Muscle layer of duodenum (tissue), 2 donors: Measurements from ENCODE around the gene MYB.

Source experiments
- H3K27ac ChIP-seq: one replicate; pipeline ENCODE4 v1.7.0; 2013; ENCODE audit warnings: mild to moderate bottlenecking, low read length
- H3K27me3 ChIP-seq: one replicate; pipeline ENCODE4 v1.7.0; 2013; ENCODE audit warnings: low read depth, mild to moderate bottlenecking, control low read depth, low read length
- H3K36me3 ChIP-seq, 2 donors: one replicate each; pipeline ENCODE4 v1.7.0; 2013; ENCODE audit warnings: low read length in 2 of 2, control low read depth in 1 of 2, mild to moderate bottlenecking in 1 of 2; ENCODE audit not compliant: insufficient read depth in 2 of 2, control insufficient read depth in 1 of 2
- H3K4me1 ChIP-seq, 2 donors: one replicate each; pipeline ENCODE4 v1.7.0; 2013; ENCODE audit warnings: low read length in 2 of 2, mild to moderate bottlenecking in 2 of 2, control low read depth in 1 of 2, moderate library complexity in 1 of 2; ENCODE audit not compliant: insufficient read depth in 2 of 2, control insufficient read depth in 1 of 2
- H3K4me3 ChIP-seq, 2 donors: one replicate each; pipeline ENCODE4 v1.7.0; 2013; ENCODE audit warnings: low read length in 2 of 2, low read depth in 1 of 2, mild to moderate bottlenecking in 1 of 2
- H3K9me3 ChIP-seq, 2 donors: one replicate each; pipeline ENCODE4 v1.7.0; 2013; ENCODE audit warnings: low read length in 2 of 2, control low read depth in 1 of 2, mild to moderate bottlenecking in 1 of 2; ENCODE audit not compliant: control insufficient read depth in 1 of 2
- donor health status: healthy.

MYB gene

GRCh38 chr6:135226537-135226936 is 45.4 kb downstream of the MYB start:
- Histone ChIP-seq H3K9me3 (no peaks in the 10 kb centered on the region), H3K4me3 (no peak overlapping the region), H3K4me1 (no peaks in the 10 kb centered on the region), H3K27ac (no peak overlapping the region), H3K36me3 (no peaks in the 10 kb centered on the region), H3K27me3 (no peaks in the 10 kb centered on the region)

DNA sequence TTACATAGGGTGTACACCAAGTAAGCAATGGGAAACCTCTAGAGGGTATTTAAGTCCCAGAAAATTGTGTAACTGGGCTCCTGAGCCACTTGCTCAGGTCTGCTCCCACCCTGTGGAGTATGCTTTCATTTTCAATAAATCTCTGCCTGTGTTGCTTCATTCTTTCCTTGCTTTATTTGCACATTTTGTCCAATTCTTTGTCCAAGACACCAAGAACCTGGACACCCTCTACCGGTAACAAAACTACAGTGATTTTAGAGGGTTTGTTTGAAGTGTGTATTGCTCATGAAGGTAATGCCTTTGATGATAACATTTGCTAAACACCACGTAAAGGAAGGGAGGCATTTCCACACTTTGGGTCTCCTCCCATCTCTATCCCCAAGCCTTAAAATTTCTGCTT is 46.2 kb downstream of the MYB start:
- Histone ChIP-seq H3K4me3 (no peak overlapping the region), H3K36me3 (no peaks in the 10 kb centered on the region), H3K9me3 (no peaks in the 10 kb centered on the region), H3K27me3 (no peaks in the 10 kb centered on the region), H3K27ac (no peak overlapping the region), H3K4me1 (no peaks in the 10 kb centered on the region)

GRCh38 chr6:135227758-135228157 is 46.6 kb downstream of the MYB start:
- Histone ChIP-seq H3K27ac (no peak overlapping the region), H3K36me3 (no peaks in the 10 kb centered on the region), H3K9me3 (no peaks in the 10 kb centered on the region), H3K4me1 (no peaks in the 10 kb centered on the region), H3K27me3 (no peaks in the 10 kb centered on the region), H3K4me3 (no peak overlapping the region)

GRCh38 chr6:135228486-135228885 is 47.4 kb downstream of the MYB start:
- Histone ChIP-seq H3K4me1 (no peaks in the 10 kb centered on the region), H3K27me3 (no peaks in the 10 kb centered on the region), H3K9me3 (no peaks in the 10 kb centered on the region), H3K27ac (no peak overlapping the region), H3K36me3 (no peaks in the 10 kb centered on the region), H3K4me3 (no peak overlapping the region)

DNA sequence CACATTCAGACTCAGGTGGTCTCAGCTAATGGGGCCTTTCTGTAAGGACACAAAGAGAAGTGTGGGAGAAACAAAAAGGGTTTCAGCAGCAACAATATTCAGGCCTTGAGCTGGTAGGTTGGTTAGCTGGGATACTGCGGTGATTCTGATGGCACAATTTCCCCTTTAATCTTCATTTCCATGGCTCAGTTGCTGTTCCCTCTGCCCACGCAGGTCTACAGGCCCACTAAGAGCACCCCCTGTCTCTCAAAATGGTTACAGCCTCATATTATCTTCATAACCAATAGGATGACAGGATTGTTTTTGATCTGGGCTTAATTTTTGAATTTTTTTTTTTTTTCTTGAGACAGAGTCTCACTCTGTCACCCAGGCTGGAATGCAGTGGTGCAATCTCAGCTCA is 48.9 kb downstream of the MYB start:
- no peaks in the 10 kb centered on the region for H3K36me3 ChIP-seq
- no peaks in the 10 kb centered on the region for H3K4me1 ChIP-seq
- H3K27me3 ChIP-seq: no peaks in the 10 kb centered on the region
- no peaks in the 10 kb centered on the region for H3K9me3 ChIP-seq
- H3K27ac ChIP-seq: no peak overlapping the region
- H3K4me3 ChIP-seq: no peak overlapping the region

GRCh38 chr6:135230711-135231468 is 49.8 kb downstream of the MYB start:
- H3K27ac ChIP-seq: no peak overlapping the region

GRCh38 chr6:135231469-135231844 is 50.3 kb downstream of the MYB start:
- Histone ChIP-seq H3K36me3 (no peaks in the 10 kb centered on the region), H3K27me3 (no peaks in the 10 kb centered on the region), H3K4me1 (no peaks in the 10 kb centered on the region), H3K27ac (no peak overlapping the region), H3K9me3 (no peaks in the 10 kb centered on the region), H3K4me3 (no peak overlapping the region)

More at GRCh38 chr6:135230711-135231468, 49.8 kb downstream of the MYB start:
- Histone ChIP-seq H3K4me3 (no peak overlapping the region), H3K36me3 (no peaks in the 10 kb centered on the region), H3K27me3 (no peaks in the 10 kb centered on the region), H3K4me1 (no peaks in the 10 kb centered on the region), H3K9me3 (no peaks in the 10 kb centered on the region)

DNA sequence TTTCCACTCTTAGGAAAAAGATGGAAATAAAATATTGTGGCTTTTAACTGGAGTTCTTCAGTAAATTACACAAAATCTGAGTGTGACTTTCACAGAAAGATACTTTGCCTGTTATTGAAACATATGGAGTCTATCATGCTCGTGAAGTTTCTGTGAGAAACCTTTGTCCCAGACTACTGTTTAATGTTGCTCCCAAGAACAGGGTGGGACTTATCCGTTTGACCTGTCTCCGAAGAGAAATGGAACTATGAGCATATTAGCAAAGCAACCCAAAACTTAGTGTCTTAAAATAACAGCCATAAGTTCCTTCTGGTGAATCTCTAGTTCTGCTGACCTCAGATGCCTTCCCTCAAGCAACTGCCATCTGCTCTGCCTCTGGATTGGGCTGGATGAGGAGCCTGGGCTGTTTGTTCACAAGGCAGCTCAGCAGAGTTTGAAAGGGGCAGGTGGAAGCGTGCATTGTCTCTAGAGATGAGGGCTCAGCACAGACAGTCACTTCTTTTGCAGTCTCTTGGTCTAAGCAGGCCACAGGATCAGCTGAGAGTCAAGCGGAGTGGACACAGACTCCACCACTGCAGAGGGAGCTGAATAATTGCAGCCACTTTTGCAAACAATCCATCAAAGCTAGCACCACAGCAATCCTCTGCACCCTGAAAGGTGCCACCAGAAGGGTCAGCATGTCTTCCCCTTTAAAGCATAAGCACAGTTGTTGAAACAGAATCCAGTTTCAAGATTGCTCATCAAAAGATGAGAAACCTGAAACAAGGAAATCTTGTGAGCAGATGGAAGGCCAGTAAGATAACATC is 52.8 kb downstream of the MYB start:
- no peaks in the 10 kb centered on the region for H3K36me3 ChIP-seq
- no peaks in the 10 kb centered on the region for H3K27me3 ChIP-seq
- no peak overlapping the region for H3K27ac ChIP-seq
- no peak overlapping the region for H3K4me3 ChIP-seq
- no peaks in the 10 kb centered on the region for H3K9me3 ChIP-seq
- no peaks in the 10 kb centered on the region for H3K4me1 ChIP-seq

DNA sequence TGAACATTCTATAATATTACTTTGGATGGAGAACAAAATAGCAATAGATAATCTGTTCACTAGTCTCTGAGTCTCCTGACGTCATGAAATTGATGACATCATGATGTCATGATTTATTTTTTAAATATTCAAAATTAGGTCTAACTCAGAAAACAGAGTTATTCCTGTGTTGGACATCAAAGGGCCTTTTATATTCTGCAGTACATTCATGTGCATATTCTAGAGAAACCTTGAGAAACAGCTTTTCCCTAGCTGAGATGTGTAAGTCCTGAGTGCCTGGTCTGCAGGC is 53.3 kb downstream of the MYB start:
- H3K27ac ChIP-seq: no peak overlapping the region
- no peak overlapping the region for H3K4me3 ChIP-seq
- H3K4me1 ChIP-seq: no peaks in the 10 kb centered on the region
- H3K27me3 ChIP-seq: no peaks in the 10 kb centered on the region
- no peaks in the 10 kb centered on the region for H3K9me3 ChIP-seq
- no peaks in the 10 kb centered on the region for H3K36me3 ChIP-seq

- Histone ChIP-seq H3K36me3 (no peaks in the 10 kb centered on the region), H3K27ac (no peak overlapping the region), H3K9me3 (no peaks in the 10 kb centered on the region), H3K4me3 (no peak overlapping the region), H3K4me1 (no peaks in the 10 kb centered on the region), H3K27me3 (no peaks in the 10 kb centered on the region)
Measured at GRCh38 chr6:135235716-135236115, 54.6 kb downstream of the MYB start.

GRCh38 chr6:135236319-135236718 is 55.2 kb downstream of the MYB start:
- H3K4me3 ChIP-seq: no peak overlapping the region
- H3K36me3 ChIP-seq: no peaks in the 10 kb centered on the region
- no peak overlapping the region for H3K27ac ChIP-seq
- no peaks in the 10 kb centered on the region for H3K4me1 ChIP-seq
- no peaks in the 10 kb centered on the region for H3K27me3 ChIP-seq
- H3K9me3 ChIP-seq: no peaks in the 10 kb centered on the region

DNA sequence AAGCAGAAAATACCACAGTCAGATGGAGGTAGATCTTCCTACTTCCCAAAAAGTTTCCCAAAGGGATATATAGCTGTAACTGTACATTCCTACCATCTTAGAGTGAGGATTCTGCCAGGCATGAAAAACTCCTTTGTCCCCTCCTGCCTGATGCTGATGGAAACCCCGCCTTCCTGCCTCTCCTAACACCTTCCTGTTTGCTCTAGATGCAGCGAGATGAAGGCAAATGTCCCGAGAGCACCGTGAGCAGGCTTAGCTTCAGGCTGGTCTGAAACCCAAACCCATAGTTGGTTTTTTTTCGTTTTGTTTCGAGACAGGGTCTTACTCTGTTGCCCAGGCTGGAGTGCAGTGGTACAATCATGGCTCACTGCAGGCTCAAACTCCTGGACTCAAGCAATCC is 55.6 kb downstream of the MYB start:
- Histone ChIP-seq H3K36me3 (no peaks in the 10 kb centered on the region), H3K4me1 (no peaks in the 10 kb centered on the region), H3K27ac (no peak overlapping the region), H3K4me3 (no peak overlapping the region), H3K27me3 (no peaks in the 10 kb centered on the region), H3K9me3 (no peaks in the 10 kb centered on the region)
